ENCODE data around the gene VPS16. TPM values are rescaled to one million over a fixed set of nuclear protein-coding genes. Genes with fewer than 3 reads are reported as not detected.

The VPS16 gene
- total and polyA plus RNA-seq, 2 of the 13 experiments (the other 11 are each of a cell fraction or from before 2014, with no cell fraction given): 34.2 to 35.4 TPM

GRCh38 chr20:2840967-2841531, 504 bp downstream of the VPS16 start:
- 3% methylated on average over 23 of the region's 33 CpGs for WGBS (ENCODE audit: low lambda C conversion rate)
- CTCF ChIA-PET (ENCODE audit: low intra/inter-chr PET ratio, low total read pairs): no interaction called here
- in situ Hi-C loops (cut with HindIII; ENCODE audit: extremely low pct_ligation_motif_present, low pct_unique_long_range_greater_than_20kb): loop anchor here (10.0 kb wide), 1 partner anchor 86 kb away; no protein-coding TSS in a partner anchor
- TF ChIP-seq PHF8 (CRISPR knock-in tag; IDR thresholded peaks at IDR 0.05) (peak; percentile 35; the same call in 1 of the 2 replicates), TOPORS (CRISPR knock-in tag; IDR thresholded peaks at IDR 0.05) (0 out of 2 replicates have a peak, but pooled peaks have one; percentile 3), MATR3 (CRISPR knock-in tag; IDR thresholded peaks at IDR 0.05) (no peak), GABPA (IDR thresholded peaks at IDR 0.05; ENCODE audit: low read depth, low read length) (peak; percentile 37; the same call in 1 of the 2 replicates), GABPA (CRISPR knock-in tag; IDR thresholded peaks at IDR 0.05; ENCODE audit: low read depth) (peak; percentile 66), ZNF678 (CRISPR knock-in tag; IDR thresholded peaks at IDR 0.05) (no peak), KAT8 (CRISPR knock-in tag; IDR thresholded peaks at IDR 0.05) (peak; percentile 16; the same call in 1 of the 2 replicates), STAG1 (CRISPR knock-in tag; IDR thresholded peaks at IDR 0.05) (peak; percentile 6; the same call in 1 of the 2 replicates), ZNF143 (CRISPR knock-in tag; IDR thresholded peaks at IDR 0.05) (no peak), ZNF709 (CRISPR knock-in tag; IDR thresholded peaks at IDR 0.05) (0 out of 2 replicates have a peak, but pooled peaks have one; percentile 3), FOXP1 (IDR thresholded peaks at IDR 0.05) (no peak), FOXP1 (CRISPR knock-in tag; IDR thresholded peaks at IDR 0.05) (0 out of 2 replicates have a peak, but pooled peaks have one; percentile 4), ZEB1 (IDR thresholded peaks at IDR 0.05; ENCODE audit: insufficient replicate concordance, low read depth) (peak; percentile 1), ZSCAN20 (CRISPR knock-in tag; IDR thresholded peaks at IDR 0.05; ENCODE audit: borderline replicate concordance) (peak; percentile 83; the same call in 1 of the 2 replicates), ZHX2 (IDR thresholded peaks at IDR 0.05; ENCODE audit: low read depth) (peak; percentile 47; the same call in 1 of the 2 replicates), ZHX2 (CRISPR knock-in tag; IDR thresholded peaks at IDR 0.05; ENCODE audit: borderline replicate concordance) (no peak), ZNF354B (CRISPR knock-in tag; IDR thresholded peaks at IDR 0.05) (peak; percentile 9; the same call in 1 of the 2 replicates), SRSF1 (optimal IDR thresholded peaks at IDR 0.05; ENCODE audit: low read depth, low read length) (peak; percentile 27), TIGD3 (CRISPR knock-in tag; IDR thresholded peaks at IDR 0.05; ENCODE audit: borderline replicate concordance) (no peak), SAP130 (CRISPR knock-in tag; IDR thresholded peaks at IDR 0.05; ENCODE audit: low read depth) (peak; percentile 74)

More at GRCh38 chr20:2840967-2841531, 504 bp downstream of the VPS16 start:
- intact Hi-C loops (cut with micrococcal nuclease; ENCODE audit: unreplicated experiment): no loop called here
- H4K20me1 ChIP-seq (ENCODE audit: insufficient read depth, low read length): no peaks in the 10 kb centered on the region
- H3K9ac ChIP-seq (ENCODE audit: insufficient read depth, low read depth, low read length): peak overlapping the region; percentile 88
- H3K4me3 ChIP-seq (replicated peaks in 1 of 3; ENCODE audit: insufficient read depth in 1 of 3, low read depth in 2 of 3, low read length in 3 of 3): peak overlapping the region; percentile 71 to 97 (median 74)
- no peaks in the 10 kb centered on the region; a peak in 1 of 5 replicates for H3K27me3 ChIP-seq (ENCODE audit: control insufficient read depth in 1 of 2, insufficient read depth in 2 of 2, low read length in 2 of 2)
- H3K79me2 ChIP-seq (ENCODE audit: insufficient read depth, low read length): peaks cover 8% of the 10 kb centered on the region
- H3K36me3 ChIP-seq (replicated peaks in 1 of 2; ENCODE audit: control insufficient read depth in 1 of 2, insufficient read depth in 2 of 2, low read length in 2 of 2): peaks cover 4 to 11% of the 10 kb centered on the region in 2 experiments; a peak in 3 of 5 replicates
- H3K4me1 ChIP-seq (ENCODE audit: insufficient read depth, low read length): peaks cover 30% of the 10 kb centered on the region
- peak; percentile 87 for ATAC-seq
- peak overlapping the region; percentile 76 for H3K27ac ChIP-seq (ENCODE audit: extremely low read length, insufficient read depth, low read length)
- TSS peak; percentile 86 for BruUV-seq (replicated peaks)
- H3K4me2 ChIP-seq (ENCODE audit: low read depth, low read length): peak overlapping the region; percentile 77
- peak overlapping the region; percentile 92 for H2AFZ ChIP-seq (ENCODE audit: low read length)
- peak; percentile 66 for DNase-seq (ENCODE audit: low spot score)
- FAIRE-seq: no peak
- H3K9me3 ChIP-seq (ENCODE audit: low read length): no peaks in the 10 kb centered on the region
- POLR2A ChIA-PET: interaction anchor here (0.6 to 1.9 kb wide), 10 partner anchors 8 to 205 kb away, joined by 3 to 12 read pairs (median 4); partner anchors contain the start of genes MRPS26 and PTPRA

Data from HepG2 (cell line).